Measurements from ENCODE around the gene UBE2L6. TPM values are rescaled to one million over a fixed set of nuclear protein-coding genes. Genes with fewer than 3 reads are reported as not detected.

UBE2L6 gene
- polyA plus RNA-seq, 3 donors: 101 to 284 (median 268) TPM

DNA sequence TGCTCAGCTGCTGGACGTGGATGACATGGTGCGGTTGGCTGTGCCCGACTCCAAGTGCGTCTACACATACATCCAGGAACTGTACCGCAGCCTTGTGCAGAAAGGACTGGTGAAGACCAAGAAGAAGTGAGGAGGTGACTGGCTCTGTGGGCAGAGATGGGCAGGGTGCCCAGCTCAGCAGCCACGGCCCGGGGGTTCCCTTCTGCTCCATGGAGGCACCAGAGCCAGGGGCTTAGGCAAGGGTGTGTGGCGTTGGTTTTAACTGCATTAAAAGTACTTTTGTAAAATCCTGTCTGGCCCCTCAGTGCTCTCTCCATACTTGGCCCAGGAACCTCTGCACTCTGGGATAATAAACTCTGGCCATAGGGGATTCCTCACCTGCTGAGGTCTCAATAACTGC, 17.5 kb downstream of the UBE2L6 start:
- no peak overlapping the region for H3K9ac ChIP-seq (ENCODE audit: insufficient read depth, low read length, poor library complexity, severe bottlenecking)
- H3K4me2 ChIP-seq (replicated peaks; ENCODE audit: extremely low read depth, low read length, poor library complexity, severe bottlenecking): no peak overlapping the region
- no peak for DNase-seq
- peaks cover 11% of the 10 kb centered on the region in 2 donors for H3K4me1 ChIP-seq (ENCODE audit: control insufficient read depth in 1 of 2, insufficient read depth in 2 of 2, low read length in 2 of 2)
- intact Hi-C loops (cut with micrococcal nuclease): no loop called here
- Mint-ChIP-seq H3K36me3 (peaks cover 74 to 84% of the 10 kb centered on the region in 2 donors), H3K27me3 (ENCODE audit: low read depth in 3 of 3) (no peaks in the 10 kb centered on the region), H3K9me3 (no peaks in the 10 kb centered on the region), H3K4me3 (no peak overlapping the region), H3K27ac (peak overlapping the region in 1 of 7 donors; percentile 60), H3K4me1 (peaks cover 12% of the 10 kb centered on the region)
- WGBS (ENCODE audit: insufficient coverage): no CpG with 5 or more reads among the region's 8 CpGs
- peaks cover 45% of the 10 kb centered on the region for H4K20me1 ChIP-seq (ENCODE audit: insufficient read depth, low read length)
- H3K79me2 ChIP-seq (ENCODE audit: insufficient read depth, low read length): no peaks in the 10 kb centered on the region
- no peak overlapping the region for H2AFZ ChIP-seq (ENCODE audit: insufficient read depth, low read depth, low read length, poor library complexity, severe bottlenecking)
- no peak overlapping the region for H3K27ac ChIP-seq (ENCODE audit: low read depth in 1 of 2, low read length in 2 of 2)
- no peaks in the 10 kb centered on the region for H3K9me3 ChIP-seq (replicated peaks in 1 of 2; ENCODE audit: control insufficient read depth in 1 of 2, insufficient read depth in 1 of 2, low read length in 2 of 2)
- peaks cover 66 to 84% of the 10 kb centered on the region in 2 donors for H3K36me3 ChIP-seq (replicated peaks in 1 of 2; ENCODE audit: control insufficient read depth in 1 of 2, insufficient read depth in 2 of 2, low read length in 2 of 2)
- H3K4me3 ChIP-seq (replicated peaks in 1 of 3; ENCODE audit: low read depth in 2 of 3, low read length in 3 of 3): no peak overlapping the region
- H3K27me3 ChIP-seq (ENCODE audit: control insufficient read depth in 2 of 2, insufficient read depth in 2 of 2, low read length in 2 of 2): no peaks in the 10 kb centered on the region
- no peak for TF ChIP-seq CTCF (IDR thresholded peaks at IDR 0.05)

GRCh38 chr11:57547854-57548377, 19.6 kb downstream of the UBE2L6 start:
- H3K4me1 Mint-ChIP-seq: peaks cover 12% of the 10 kb centered on the region
- no peak overlapping the region for H3K4me2 ChIP-seq (replicated peaks; ENCODE audit: extremely low read depth, low read length, poor library complexity, severe bottlenecking)
- H2AFZ ChIP-seq (ENCODE audit: insufficient read depth, low read depth, low read length, poor library complexity, severe bottlenecking): no peak overlapping the region
- H3K4me3 Mint-ChIP-seq: no peak overlapping the region
- H3K79me2 ChIP-seq (ENCODE audit: insufficient read depth, low read length): no peaks in the 10 kb centered on the region
- no peak overlapping the region for H3K9ac ChIP-seq (ENCODE audit: insufficient read depth, low read length, poor library complexity, severe bottlenecking)
- no peaks in the 10 kb centered on the region for H3K9me3 ChIP-seq (replicated peaks in 1 of 2; ENCODE audit: control insufficient read depth in 1 of 2, insufficient read depth in 1 of 2, low read length in 2 of 2)
- H3K4me1 ChIP-seq (ENCODE audit: control insufficient read depth in 1 of 2, insufficient read depth in 2 of 2, low read length in 2 of 2): peaks cover 11% of the 10 kb centered on the region in 2 donors
- H3K27me3 ChIP-seq (ENCODE audit: control insufficient read depth in 2 of 2, insufficient read depth in 2 of 2, low read length in 2 of 2): no peaks in the 10 kb centered on the region
- peak overlapping the region in 6 of 7 donors; percentile 23 to 78 (median 66) for H3K27ac Mint-ChIP-seq
- peaks cover 28% of the 10 kb centered on the region for H4K20me1 ChIP-seq (ENCODE audit: insufficient read depth, low read length)
- H3K36me3 ChIP-seq (replicated peaks in 1 of 2; ENCODE audit: control insufficient read depth in 1 of 2, insufficient read depth in 2 of 2, low read length in 2 of 2): peaks cover 45 to 63% of the 10 kb centered on the region in 2 donors
- no peak for TF ChIP-seq CTCF (IDR thresholded peaks at IDR 0.05)
- DNase-seq: peak in 1 of 3 donors; percentile 11
- H3K9me3 Mint-ChIP-seq: no peaks in the 10 kb centered on the region
- peaks cover 54 to 63% of the 10 kb centered on the region in 2 donors for H3K36me3 Mint-ChIP-seq
- peak overlapping the region in 1 of 2 donors; percentile 37 for H3K27ac ChIP-seq (ENCODE audit: low read depth in 1 of 2, low read length in 2 of 2)
- peaks cover 0 to 2% (median 0%) of the 10 kb centered on the region in 3 donors for H3K27me3 Mint-ChIP-seq (ENCODE audit: low read depth in 3 of 3)
- intact Hi-C loops (cut with micrococcal nuclease): no loop called here
- no peak overlapping the region for H3K4me3 ChIP-seq (replicated peaks in 1 of 3; ENCODE audit: low read depth in 2 of 3, low read length in 3 of 3)
- 17% methylated on average over 5 of the region's 6 CpGs for WGBS (ENCODE audit: insufficient coverage)

Data from CD14-positive monocyte (primary cell).